ENCODE measurements around the gene KLHDC10.
"Not testable (repeated sequence)": the region's sequence is repeated elsewhere in the genome, so short reads cannot be mapped to it uniquely, and the experiment has no call there.

KLHDC10 gene

DNA sequence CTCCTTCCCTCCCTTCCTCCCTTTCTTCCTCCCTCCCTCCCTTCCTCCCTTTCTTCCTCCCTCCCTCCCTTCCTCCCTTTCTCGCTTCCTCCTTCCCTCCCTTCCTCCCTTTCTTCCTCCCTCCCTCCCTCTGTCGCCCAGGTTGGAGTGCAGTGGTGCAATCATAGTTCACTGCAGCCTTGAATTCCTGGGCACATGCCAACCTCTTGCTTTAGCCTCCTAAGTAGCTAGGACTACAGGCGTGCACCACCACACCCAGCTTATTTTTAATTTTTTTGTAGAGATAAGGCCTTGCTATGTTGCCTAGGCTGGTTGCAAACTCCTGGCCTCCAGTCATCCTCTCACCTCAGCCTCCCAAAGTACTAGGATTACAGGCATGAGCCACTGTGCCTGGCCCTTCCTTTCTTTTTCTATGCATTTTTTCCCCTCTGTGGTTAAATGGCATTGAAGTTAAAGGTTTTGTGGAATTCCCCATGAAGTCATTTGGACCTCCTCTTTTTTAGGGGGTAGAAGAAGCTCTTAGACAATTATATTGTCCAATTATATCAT is 9.6 kb downstream of the KLHDC10 start:
- DNase-seq, result no peak

DNA sequence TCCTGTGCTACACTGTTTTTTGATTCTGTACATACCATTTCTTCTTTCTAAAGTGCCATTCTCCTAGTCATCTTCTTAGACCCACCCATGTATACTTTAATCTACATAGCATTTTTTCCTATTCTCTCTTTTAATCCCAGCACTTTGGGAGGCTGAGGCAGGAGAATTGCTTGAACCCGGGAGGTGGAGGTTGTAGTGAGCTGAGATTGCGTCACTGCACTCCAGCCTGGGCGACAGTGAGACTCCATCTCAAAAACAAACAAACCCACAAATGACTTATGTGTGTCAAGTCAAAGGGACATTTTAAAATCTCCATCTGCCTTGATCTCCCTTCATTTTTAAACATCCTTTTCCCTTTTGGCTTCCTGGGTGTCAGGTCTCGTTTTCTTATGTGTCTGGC is 13.2 kb downstream of the KLHDC10 start:
- not testable (repeated sequence) for DNase-seq

DNA sequence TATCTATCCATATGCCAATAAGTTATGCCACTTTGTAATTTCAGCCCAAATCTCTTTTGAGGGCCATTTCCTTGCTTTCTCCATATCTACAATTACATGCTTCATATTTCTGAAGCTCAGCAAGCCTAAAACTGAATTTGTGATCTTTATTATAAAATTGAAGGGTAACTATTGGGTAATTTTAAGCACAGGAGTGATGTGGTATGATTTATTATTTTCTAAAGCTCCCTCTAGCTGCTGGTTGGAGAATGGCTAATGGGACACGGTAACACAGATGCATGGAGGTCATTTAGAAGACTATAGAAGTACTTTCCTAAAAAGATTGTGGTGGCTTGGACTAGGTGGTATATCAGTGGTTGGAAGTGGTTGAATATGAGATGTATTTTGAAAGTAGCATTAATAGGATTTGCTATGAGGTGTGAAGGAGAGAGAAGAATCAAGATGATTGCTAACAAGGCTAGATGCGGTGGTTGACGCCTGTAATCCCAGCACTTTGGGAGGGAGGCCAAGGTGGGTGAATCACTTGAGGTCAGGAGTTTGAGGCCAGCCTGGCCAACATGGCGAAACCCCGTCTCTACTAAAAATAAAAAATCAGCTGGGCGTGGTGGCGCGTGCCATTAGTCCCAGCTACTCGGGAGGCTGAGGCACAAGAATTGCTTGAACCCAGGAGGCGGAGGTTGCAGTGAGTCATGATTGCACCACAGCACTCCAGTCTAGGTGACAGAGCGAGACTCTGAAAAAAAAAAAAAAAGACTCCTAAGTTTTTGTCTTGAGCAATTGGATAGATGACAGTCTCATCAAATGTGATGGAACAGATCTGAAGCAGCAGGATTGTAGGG is 13.9 kb downstream of the KLHDC10 start:
- DNase-seq, result no peak

DNA sequence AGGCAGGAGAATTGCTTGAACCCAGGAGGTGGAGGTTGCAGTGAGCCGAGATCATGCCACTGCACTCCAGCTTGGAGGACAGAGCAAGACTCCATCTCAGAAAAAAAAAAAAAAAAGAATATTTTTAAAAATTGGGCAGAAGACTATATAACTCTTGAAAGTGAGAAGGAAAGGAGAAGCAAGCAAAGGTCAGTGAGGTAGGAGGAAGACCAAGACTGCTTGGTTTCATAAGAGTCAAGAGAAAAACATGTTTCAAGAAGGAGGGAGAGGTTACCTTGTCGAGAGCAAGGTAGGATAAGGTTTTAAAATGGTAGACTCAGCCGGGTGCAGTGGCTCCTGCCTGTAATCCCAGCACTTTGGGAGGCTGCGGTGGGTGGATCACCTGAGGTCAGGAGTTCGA is 14.9 kb downstream of the KLHDC10 start:
- DNase-seq, result not testable (repeated sequence)

DNA sequence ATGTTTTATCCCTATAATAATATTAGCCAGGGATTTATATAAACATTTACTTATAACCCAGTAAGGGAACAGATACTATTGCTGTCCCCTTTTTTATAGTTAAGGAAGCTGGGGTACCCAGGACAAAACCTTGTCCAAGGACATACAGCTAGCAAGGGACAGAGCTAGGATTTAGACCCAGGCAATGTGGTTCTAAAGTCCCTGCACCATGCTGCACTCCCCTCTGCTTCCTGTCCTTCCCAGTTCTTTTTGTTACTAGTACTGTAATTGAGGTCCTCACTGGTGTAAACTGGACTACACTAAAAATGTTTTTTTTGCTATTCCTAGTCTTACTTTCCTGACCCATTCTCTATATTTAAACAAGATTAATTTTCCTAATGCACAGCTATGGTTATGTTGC is 16.6 kb downstream of the KLHDC10 start:
- no peak for DNase-seq

DNA sequence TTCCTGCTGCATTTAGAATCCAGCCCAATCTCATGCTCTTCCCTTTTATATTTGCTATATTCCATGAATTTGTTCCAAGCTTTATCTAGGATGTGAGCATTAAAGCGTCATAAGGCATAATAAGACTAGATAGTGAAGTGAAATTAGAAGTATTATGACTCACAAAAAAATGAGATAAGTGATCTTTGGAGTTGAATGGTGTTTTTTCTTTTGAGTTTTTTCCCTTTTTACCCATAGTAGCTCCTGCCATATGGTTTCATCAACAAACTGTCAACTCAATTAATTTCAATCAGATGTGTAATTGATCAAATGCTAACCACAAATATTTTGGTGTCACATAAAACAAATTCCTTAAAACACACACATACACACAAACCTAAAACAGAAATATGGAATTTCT is 17.0 kb downstream of the KLHDC10 start:
- DNase-seq, result no peak

DNA sequence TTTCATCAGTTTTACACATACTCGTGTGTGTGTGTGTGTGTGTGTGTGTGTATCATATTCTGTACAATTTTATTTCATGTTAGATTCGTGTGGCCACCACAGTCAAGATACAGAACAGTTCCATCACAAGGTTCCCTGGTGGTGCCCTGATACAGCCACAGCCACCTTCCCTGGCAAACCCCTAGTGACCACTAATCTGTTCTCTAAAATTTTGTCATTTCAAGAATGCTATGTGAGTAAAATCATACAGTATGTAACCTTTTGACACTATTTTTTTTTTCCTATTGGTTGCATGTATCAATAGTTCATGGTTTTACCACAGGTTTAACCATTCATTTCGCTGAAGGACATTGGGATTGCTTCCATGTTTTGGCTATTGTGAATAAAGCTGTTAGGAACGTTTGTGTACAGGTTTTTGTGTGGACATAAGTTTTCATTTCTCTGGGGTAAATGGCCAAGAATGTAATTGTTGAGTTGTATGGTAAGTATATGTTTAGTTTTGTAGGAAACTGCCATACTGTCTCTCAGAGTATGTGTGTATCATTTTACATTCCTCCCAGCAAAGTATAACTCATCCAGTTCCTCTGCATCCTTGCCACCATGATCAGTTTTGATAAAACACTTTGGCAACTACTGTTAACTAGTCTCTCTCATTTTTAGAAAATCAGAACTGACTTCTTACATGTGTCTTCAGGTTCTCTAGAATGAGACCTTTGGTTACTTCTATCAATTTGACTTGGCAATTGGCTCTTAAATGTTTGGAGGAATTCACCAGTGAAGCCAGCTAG is 20.6 kb downstream of the KLHDC10 start:
- DNase-seq, result no peak

DNA sequence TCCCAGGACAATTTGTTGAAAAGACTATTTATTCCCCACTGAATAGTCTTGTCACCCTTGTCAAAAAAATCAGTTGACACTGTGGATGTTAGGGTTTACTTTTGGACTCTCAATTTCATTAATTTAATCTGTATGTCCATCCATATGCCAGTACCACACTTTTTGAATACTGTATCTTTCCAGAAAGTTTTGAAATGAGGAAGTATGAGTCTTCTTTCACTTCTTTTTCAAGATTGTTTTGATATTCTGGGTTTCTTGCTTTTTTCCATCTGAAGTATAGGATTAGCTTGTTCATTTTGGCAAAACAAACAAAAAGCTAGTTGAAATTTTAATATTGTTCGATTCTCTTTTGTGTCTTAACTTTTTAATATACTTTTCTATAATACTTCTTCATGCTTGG is 21.7 kb downstream of the KLHDC10 start:
- no peak for DNase-seq

DNA sequence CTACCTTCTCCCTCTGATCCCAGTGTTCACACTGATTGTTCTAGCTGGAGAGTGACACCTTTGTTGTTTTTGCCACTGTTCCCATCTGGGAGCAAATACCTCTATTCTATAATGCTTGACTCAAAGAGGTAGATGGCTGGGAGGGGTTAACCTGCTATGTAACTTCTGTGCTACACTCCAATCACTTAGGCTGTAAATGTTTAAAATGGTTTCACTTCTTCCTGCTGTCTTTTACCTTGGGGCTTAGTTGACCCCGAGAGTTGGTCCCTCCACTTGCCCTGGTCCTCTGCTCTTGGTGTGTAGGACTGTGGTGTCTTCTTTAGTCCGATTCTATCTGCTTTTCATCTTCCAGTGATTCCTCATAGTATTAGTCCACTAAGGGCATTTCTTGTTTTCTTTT is 22.3 kb downstream of the KLHDC10 start:
- DNase-seq, result no peak

DNA sequence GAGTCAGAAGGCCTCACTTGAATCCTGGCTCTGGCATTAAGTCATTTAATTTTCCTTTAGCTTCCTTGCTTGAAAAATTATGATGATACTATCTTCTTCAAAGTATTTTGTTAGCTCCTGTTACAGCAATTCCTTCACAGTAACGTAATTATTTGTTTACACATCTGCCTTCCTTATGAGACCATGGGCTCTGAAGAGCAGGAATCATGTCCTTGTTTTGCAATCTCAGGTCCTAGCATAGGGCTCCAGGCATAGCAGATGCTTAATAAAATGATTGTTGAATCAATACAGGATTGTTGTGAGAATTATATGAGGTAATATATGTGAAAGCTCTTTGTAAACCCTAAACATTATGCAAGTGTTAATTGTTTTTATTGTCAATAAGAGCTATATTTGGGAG is 25.5 kb downstream of the KLHDC10 start:
- DNase-seq, result no peak

DNA sequence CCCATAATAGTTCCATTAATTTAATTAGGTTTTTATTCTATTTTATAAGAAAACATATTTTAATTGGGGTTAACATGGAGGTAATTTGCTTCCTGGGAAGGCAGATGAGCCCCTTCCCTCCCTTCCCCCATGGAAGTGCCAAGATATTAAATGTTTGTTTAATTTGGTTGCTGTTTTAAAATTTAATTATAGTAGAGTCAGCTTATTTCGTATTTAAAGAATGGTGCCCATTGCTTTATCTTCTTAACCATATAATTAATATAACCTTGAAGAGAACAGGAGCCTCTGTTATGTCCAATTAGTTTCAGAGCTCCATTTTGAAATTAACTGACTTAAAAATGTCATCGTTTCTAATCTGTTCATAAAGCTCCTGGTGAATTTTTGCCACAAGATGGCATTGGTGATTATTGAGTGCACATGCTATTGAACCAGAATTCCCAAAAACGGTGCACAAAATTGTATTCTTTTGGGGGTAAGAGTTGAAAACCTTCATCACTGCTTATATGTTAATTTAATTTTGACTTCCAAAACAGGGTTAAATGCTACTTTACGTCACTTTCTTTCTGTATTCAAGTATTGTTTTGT is 26.0 kb downstream of the KLHDC10 start:
- DNase-seq, result no peak

DNA sequence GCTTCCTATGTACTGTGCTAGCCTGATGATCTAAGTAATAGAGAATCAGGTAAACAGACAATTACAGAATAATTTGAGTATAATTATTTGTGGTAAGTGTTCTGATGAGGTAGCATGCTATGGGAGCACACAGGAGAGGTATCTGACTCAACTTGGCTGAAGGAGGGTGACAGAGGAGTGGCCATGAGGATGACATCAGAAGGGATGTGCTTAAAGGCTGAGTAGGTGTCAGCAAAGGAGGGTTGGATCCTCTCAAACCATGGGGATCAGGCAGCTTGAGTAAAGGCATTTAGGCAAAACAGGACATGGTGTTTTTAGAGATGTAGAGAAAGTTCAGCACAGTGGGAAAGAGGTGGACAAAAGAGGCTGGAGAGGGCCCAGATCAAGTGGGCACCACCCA is 29.0 kb downstream of the KLHDC10 start:
- no peak for DNase-seq

DNA sequence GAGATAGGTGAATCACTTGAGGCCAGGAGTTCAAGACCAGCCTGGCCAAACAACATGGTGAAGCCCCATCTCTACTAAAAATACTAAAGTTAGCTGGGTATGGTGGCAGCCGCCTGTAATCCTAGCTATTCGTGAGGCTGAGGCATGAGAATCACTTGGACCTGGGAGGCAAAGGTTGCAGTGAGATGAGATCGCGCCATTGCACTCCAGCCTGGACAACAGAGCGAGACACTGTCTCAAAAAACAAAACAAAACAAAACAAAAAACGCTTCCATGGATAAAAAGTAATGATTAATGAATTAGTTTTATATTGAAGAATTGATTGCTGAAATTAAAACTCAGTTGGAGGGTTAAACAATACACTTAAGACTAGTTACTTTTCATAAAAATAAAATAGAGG is 32.3 kb downstream of the KLHDC10 start:
- DNase-seq, result no peak

DNA sequence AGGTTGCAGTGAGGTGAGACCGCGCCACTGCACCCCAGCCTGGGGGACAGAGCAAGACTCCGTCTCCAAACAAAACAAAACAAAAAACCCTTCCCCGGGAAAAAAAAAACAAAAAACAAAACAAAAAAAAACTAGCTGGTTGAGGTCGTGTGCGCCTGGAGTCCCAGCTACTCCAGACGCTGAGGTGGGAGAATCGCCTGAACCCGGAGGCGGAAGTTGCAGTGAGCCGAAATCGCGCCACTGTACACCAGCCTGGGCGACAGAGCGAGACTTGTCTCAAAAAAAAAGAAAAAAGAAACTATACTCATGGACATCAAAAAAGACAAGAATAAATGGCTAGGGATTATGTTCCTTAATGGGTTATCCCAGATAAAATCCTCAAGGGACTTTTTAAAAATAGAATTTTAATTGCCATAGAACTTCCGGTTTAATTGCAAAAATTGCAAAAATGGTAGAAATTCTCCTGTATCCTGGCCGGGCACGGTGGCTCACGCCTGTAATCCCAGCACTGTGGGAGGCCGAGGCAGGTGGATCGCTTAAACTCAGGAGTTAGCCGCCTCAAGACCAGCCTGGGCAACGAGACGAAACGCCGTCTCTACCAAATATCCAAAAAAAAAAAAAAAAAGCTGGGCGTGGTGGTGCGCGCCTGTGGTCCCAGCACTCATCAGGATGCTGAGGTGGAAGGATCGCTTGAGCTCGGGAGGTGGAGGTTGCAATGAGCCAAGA is 37.8 kb downstream of the KLHDC10 start:
- no peak for DNase-seq

DNA sequence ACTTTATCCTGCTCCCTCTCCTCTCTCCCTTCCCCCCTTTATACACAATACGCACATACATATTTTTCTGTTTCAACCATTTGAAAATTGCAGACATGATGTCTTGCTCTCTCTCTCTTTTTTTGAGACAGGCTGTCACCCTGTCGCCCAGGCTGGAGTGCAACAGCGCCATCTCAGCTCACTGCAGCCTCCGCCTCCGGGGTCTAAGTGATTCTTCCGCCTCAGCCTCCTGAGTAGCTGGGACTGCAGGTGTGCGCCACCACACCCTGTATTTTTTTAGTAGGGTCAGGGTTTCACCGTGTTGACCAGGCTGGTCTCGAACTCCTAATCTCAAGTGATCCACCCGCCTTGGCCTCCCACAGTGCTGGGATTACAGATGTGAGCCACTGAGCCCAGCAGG is 38.5 kb downstream of the KLHDC10 start:
- no peak for DNase-seq

DNA sequence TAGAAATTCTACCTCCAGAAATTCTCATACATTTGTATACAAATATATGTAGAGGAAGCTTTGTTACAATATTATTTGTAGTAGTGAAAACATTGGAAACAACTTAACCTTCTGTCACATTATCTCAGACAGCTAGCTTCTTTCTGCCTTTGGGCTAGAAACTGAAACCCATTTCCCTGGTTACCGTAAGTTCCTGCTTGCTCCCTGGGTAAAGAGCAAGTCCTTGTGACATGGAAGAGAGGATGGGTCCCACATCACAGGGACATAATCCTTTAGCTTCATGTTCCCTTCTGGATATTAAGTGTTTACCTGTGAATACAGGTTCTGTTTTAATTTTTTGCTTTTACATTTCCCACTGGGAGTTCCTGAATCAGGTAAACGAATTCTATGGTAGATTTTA is 41.8 kb downstream of the KLHDC10 start:
- no peak for DNase-seq

DNA sequence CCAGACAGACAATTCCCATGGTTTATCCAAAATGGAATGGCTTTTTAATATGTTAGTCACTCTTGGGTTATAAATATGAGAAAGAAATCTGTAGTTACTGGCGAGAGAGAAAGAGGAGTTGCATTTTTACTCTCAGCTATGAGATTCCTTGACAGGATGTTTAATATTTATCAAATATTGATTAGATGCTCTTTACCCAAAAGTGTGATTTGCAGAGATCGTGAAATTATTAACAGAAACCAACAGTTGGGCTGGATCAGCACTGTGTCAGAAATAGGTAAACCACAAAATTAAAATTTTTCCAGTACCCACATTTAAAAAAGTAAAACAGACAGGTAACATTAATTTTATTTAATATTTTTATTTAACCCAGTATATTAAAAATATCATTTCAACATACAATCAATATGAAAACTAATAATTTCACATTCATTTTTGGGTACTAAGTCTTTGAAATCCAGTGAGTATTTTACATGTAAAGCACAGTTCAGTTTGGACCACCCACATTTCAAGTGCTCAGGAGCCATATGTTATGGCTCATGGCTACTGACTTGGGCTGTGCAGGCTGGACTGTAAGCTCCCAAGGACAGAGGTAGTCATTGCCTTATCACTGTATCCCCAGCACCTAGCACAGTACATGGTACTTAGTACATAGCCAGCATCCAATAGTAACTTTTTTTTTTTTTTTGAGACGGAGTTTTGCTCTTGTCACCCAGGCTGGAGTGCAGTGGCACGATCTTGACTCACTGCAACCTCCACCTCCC is 42.5 kb downstream of the KLHDC10 start:
- DNase-seq, result no peak

DNA sequence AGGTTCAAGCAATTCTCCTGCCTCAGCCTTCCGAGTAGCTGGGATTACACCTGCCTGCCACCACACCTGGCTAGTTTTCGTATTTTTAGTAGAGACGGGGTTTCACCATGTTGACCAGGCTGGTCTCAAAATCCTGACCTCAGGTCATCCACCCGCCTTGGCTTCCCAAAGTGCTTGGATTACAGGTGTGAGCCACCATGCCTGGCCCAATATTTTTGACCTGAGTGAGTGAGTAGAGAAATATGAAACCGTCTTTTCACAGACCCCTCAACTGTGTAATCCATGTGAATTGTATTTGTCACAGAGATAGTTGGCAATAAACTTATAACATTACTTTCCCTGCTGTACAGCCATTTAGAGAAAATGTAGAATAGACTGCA is 43.1 kb downstream of the KLHDC10 start:
- DNase-seq, result not testable (repeated sequence)

DNA sequence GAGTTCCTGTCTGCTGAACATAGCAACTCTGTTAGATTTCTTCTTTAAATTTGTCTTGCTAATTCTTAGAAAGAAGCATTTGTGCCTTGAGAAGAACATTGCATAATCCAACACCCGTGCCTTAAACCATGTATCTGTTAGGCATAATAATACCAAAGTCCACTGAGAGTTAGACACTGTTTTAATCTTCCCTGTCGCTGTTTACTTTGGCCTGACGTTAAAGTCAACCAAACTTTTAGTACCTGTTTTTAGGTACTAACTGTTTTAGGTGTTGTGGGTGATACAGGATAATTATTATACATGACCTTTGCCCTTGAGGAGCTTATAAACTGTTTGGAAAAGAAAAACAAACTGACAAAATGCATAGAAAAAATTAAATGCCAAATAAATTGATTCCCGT is 43.6 kb downstream of the KLHDC10 start:
- no peak for DNase-seq

DNA sequence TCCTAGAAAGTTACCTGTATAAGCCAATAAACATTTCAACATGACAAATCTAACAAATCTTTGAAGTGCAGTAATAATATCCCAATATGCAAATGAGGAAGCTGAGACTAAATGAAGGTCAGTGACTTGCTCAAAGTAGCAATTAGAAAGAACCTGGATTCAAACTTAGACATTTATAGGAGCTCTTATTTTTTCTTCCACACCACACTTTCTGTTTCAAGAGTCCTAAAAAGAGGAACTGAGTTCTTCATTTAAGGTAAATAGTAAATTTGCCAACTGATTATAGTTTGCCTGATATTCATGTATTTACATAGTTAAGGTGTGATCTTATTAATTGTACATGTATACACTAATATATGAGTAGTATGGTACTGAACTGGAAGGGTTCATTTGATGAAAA is 44.0 kb downstream of the KLHDC10 start:
- DNase-seq, result no peak

DNA sequence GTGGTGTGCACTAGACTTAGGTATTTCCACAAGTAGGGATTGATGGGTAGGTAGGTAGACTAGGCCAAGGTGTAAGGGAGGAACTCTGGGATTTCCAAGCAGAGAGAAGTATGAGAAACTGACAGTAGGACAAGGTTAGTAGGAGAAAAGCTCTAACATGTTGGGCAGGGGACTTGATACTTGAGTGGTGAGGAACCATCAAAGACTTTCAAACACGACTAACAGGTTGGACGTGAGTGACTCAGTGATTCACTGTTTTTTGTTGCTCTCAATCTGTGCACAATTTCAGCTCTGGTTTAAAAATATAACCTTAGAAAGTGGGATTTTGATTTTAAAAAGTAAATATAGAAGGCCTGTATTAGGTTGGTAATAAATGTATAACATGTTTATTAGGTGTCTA is 44.4 kb downstream of the KLHDC10 start:
- no peak for DNase-seq

DNA sequence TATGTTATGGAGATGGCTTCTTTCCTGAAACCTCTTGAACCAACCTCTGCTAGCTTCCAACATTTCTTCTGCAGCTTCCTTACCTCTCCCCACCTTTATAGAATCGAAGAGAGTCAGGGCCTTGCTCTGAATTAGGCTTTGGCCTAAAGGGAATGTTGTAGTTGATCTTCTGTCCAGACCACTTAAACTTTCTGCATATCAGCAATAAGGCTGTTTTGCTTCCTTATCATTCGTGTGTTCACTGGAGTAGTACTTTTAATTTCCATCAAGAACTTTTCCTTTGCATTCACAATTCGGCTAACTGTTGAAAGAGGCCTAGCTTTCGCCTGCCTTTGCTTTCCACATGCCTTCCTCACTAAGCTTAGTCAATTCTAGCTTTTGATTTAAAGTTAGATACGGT is 48.0 kb downstream of the KLHDC10 start:
- no peak for DNase-seq
